Pons (tissue), 1 donor: ENCODE data around the gene SYNJ2.
A peak's percentile ranks its signal among the peaks of the same experiment; 100 is the strongest.

Experiments used
- DNase-seq: peaks from one replicate; pipeline ENCODE4 v3.0.0-alpha.2; 2016; ENCODE audit warnings: low spot score

SYNJ2 gene

DNA sequence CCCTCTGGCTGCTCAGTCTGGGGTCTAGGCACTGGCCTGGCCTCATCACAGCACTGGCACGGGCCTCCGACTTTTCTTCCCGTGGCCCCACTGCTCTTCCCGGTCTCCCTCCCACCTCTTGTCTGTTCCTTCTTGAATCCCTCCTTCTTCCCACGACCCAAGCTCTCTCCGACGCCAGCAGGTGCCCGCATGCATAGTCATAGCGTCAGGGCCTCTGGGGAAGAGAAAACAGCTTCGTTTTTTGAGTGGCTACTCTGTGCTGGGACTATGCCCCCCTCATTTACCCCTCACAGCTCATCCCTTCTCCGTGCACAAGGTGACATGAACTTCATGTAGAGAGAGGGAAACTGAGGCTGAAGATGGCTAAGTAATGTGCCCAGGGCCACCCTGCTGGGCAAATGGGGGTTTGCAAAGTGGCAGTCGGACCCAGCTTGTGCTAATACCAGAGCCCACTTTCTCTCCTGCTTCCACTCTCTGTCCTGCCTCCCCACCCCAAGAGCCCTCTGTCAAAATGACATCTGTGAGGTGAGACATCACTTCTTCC is 59.2 kb downstream of the SYNJ2 start:
- DNase-seq, result no peak

DNA sequence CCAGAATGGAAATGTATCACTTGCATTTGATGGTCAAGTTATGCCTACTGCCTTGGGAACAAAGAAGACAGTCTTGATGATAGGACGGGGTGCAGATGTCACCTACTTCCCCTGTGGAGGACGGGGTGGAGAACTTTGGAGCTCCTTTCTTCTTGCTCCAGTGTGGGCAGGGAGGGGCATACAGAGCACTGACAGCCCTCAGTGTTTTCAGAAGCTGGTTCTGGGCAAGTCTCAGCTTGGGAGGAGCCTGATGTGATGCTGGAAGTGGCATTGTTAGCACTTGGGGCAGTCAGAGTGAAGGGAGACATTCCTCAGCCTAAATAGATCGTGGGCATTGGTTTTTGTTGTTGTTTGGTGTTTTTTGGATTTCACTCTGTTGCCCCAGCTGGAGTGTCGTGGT is 59.7 kb downstream of the SYNJ2 start:
- DNase-seq, result peak; percentile 80

DNA sequence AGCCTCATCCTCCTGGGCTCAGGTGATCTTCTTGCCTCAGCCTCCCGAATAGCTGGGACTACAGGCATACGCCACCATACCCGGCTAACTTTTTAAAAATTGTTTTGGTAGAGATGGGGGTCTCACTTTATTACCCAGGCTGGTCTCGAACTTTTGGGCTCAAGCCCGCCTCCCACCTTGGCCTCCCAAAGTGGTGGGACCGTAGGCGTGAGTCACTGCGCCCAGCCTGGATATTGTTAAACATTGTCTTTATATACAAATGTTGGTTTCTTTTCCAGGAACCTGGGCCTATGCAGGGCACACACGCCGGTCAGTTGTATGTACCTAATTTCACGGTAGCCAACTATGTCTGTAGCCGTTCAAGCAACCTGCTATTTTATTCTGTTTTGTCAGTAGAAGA is 60.1 kb downstream of the SYNJ2 start:
- no peak for DNase-seq

DNA sequence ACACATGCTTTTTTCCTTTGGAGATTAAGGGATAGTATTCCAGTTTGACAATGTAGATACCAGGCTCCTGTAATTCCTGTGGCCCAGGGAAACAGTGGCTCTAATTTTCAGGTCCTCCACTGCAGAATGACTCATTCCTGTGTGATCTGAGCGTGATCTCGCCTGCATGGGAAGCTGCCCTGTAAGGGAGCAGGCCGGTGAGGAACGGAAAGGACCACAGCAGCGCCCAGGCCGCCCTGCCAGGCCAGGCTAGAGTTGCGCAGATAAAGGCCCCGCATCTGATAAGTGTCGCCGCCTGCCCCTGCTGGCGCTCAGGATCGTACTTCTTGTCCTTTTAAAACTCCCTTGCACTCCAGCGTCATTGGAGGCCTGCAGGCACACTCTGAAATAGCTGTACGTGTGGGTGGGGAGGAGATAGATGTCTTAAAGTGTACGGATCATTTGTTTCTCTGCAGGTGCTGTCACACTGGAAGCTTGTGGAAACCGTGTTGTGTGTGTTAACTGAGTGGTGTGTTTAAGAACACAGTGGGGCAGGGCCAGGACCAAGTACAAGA is 60.7 kb downstream of the SYNJ2 start:
- DNase-seq, result no peak

DNA sequence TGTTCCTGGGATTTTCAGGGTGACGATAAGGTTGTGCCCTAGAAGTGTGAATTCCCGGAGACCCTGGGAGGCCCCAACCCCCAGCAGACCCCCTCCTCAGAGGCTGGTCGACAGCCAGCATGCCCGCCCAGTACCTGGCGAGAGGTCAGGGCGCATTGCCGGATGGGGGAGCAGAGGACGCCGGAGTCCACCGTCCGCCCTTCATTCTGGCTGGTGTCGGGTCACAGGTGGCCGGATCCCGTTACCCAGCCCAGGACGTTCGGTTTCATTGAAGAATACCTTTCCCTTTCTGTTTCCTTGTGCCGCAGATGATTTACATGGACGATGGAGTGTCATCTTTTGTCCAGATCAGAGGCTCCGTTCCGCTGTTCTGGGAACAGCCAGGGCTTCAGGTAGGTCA is 61.3 kb downstream of the SYNJ2 start:
- DNase-seq, result no peak

DNA sequence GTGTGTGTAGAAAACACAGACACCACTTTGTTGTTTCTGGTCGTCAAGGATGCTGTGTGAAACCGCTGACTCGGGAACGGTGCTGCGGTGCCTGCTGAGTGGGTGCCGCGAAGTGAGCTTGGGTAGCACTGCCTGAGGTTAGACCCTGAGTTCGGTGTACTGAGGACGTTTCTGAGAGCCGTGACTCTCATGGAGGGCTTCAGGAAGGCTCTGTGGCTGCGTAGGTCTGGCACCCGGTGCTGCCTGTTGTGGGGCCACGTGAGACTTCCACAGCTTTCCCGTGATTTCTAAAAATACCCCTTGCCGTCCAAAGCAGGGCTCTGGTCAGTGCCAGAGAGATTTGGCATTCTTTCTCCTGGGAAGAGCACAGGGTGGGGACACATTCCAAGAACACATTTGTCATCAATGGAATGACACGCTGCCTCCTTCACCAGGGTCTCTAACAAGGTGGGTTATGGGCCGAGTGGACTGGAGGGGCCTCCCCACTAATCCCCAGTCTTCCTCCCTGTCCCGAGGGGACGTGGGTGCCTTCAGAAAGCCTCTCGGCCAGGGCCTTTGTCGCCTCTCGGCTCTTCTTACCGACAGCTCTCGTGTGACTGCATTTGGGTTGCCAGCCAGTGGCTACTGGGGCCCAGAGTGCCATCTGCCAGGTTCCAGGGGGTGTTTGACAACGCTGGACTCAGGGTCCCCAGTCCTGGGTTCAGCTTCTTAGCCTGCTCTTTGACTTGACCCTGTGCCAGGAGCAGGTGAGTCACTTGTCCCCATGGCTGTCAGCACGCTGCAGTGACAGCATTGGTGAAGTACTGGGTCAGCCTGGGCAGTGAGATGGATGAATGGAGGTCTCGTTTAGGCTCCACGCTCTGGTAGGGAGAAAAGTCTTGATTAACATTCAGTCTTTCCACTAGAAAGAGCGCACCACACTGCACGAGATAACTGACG is 62.2 kb downstream of the SYNJ2 start:
- no peak for DNase-seq

DNA sequence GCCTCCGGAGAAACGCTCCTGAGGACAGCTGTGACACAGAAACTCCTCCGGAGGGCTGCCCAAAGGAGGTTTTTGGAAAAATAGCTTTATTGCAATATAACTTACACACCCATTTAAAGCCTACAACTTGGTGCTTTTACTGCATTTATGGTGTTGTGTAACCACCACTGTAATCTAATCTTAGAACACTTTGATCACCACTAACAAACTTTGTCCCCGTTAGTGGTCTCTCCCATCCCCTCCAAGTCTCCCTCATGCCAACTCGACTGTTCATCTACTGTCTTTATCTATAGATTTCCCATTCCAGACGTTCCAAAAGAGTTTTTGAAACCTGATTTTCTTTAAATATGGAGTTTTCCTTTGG is 62.8 kb downstream of the SYNJ2 start:
- no peak for DNase-seq

DNA sequence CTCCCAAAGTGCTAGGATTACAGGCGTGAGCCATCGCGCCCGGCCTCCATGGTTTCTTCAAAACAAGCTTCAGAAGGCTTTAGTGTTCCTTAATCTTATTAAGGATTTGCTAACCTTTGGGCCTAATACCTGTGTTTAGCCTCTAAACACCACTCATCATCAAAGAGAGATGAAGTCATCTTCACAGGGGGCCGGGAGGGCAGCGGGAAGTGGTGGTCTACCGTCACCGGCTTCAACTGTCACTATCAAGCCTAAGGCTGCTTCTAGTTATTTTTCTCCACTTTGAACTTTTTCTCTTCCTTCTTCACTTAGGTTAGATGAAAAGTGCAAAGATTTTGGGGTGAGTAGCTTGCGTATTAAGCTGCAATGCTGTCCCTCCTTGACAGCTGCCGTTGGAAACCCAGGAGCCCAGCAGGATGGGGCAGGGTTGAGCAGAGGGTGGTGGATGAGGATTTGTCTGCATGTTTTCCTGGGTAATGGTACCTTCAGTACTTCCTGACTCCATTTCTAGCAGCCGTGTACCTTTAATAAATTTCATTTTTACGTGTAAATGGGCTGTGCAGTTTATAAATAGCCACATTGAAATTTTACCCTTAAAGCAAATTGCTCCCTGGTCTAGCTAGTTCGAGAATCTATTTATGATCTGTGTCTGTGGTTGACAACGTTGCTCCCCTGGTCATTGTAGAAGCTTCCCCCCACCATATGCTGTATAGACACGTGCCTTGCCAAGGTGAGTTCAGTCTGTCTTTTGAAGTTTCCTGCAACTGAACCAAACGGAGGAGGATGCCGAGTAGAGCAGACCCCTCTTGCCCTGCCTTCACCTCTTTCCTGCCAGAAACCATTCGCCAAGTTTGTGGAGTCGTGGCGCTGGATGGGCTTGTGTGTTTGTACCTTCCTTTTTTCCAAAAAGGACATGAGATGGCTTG is 64.8 kb downstream of the SYNJ2 start:
- DNase-seq, result no peak

DNA sequence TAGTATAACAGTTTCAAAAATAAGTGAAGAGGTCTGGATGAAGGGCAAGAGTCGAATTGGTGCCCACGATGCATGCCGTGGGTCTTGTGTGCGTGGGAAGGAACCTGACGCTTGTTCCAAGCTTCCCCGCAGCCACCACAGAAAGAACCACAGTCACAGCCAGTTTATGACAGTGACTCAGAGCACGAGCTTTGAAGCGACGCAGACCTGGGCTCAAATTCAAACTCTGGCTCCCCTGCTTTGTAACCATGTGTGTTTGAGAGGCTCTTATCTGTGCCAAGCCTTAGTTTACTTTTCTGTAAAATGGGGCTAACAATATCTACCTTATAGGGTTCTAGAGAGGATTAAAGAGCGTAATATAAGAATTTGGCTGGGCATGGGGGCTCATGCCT is 65.5 kb downstream of the SYNJ2 start:
- DNase-seq, result no peak

DNA sequence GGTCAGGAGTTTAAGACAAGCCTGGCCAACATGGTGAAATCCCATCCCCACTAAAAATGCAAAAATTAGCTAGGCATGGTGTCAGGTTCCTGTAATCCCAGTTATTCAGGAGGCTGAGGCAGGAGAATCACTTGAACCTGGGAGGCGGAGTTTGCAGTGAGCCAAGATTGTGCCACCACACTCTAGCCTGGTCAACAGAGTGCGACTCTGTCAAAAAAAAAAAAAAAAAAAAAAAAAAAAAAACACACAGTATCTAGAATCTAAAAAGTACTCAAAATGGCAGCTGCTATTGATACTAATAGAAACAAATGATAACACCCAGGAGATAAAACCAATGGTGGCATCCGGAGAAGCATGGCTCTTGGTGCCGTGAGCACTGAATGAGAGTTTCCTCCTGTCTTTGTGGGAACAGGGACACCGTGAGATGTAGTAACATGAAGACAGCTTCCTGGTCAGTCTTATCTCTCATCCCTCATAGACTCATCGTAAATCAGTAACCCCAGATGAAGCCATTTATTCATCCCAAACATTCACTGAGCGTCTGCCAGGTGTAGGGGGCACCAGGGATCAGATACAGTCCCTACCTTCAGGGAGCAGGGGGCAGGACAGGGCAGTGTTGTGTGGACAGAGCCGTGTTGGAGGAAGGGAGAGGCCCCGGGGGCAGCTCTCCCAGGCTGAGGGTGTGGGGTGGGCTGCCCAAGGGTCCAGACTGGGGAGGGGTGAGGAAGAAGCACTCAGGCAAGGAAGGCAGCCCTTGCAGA is 66.1 kb downstream of the SYNJ2 start:
- no peak for DNase-seq

DNA sequence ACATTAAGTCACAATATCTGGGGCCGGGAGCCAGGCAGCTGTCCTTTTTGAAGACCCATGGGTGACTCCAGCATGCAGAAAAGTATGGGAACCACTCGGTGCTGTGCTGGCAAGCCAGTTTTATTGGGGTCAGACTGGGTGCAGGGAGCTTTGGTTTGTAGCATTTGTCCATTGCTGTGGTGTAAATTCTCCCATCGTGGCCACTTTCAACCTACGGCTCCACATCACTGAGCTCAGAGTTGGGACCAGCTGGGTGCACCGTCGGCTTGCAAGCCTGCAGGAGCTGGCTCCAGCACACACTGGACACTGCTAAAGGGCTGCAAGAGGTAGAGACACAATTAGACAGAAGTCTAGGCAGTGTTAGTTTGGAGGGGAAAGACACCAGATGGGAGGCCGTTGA is 66.9 kb downstream of the SYNJ2 start:
- DNase-seq, result no peak

DNA sequence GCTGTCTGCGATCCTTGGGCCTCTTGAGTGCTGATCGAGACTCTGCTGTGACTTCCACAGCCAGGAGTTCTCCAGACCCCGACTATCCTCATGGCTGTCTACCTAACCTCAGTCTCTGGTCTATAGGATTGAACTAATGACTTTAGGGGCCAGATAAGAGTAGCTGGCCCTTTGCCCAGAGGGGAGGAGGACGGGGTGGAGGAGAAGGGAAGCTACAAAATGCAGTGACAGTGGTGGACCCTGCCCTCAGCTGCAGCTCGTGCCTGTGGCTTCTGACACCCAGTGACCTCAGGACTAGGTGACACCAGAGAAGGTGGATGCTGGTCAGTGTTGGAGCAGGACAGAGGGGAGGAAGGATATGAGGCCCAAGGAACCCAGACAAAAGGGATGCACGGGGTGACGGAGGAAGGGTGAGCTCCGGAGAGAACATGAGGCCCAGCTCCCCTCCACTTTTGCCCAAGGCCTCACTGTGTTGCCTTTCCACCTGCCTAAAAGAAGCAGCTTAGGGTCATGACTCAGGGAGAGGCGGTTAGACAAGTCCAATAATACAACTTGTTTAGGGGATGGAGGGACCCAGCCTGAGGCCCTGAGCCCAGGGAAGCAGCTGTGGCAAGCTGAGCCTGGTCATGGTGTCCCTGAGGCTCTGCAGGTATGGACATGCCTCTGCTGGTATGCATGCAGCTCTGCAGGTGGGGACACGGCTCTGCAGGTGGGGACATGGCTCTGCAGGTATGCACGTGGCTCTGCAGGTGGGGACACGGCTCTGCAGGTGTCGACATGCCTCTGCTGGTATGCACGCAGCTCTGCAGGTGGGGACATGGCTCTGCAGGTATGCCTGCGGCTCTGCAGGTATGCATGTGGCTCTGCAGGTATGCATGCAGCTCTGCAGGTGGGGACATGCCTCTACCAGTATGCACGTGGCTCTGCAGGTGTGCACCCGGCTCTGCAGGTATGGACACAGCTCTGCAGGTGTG is 67.7 kb downstream of the SYNJ2 start:
- DNase-seq, result no peak

DNA sequence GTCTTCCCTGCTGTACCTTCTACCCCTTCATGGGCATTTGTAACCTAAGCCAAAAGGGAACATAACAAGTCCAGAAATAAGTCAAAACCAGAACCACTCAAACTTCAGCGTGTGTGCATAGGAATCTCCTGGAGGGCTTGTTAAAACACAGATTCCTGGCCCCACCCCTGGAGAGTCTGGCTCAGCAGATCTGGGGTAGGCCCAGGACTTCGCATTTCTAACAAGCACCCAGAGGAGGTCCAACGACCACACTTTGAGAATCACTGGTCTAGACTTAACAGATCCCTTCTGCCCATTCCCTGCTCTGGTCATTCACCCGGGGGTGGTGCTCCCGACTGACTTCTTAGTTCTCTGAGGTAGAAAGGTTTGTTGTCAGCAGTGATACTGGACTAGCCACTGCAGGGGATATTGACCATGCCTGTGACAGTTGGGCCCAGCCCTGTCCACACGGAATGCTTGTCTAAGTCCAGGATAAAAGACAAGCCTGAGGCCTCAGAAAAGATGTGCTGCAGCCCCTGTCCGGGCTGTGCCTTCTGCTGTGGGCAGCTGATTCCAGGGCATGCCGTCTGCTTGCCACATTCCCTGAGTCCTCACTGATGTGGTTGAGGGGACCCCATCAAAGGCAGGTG is 68.6 kb downstream of the SYNJ2 start:
- no peak for DNase-seq

DNA sequence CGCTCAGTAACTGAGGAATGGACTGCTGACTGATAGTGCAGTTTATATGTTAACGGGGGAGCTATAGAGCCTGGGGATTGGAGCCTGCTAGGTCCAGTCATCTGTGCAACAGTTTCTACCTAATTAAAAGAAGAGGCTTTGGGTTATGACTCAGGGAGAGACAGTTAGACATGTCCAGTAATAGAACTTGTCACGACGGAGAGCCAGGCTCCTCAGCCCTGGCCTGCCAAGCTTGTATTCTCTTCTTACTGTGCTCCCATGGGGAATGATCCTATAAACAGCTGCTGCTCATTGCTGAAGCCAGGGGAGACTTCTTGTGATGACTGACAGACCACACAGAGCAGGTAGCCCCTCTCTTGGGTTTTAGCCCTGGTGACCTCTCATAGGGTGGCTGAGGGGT is 69.3 kb downstream of the SYNJ2 start:
- no peak for DNase-seq

DNA sequence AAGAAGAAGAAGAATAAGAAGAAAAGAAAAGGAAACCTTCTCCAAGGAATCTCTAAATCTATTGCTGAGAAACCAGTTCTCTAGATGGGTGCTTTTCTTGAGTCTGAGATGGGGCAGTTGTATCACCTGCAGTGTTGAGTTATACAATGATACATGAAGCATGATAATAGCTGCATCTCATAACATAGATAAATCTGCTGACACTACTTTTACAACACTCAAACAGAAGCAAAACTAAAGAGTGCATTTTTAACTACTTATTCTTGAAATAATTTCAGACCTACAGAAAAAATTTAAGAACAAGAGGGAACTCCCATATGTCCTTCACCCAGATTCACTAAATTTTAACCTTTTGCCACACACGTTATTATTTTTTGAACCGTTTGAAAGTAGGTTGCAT is 70.3 kb downstream of the SYNJ2 start:
- DNase-seq, result no peak

DNA sequence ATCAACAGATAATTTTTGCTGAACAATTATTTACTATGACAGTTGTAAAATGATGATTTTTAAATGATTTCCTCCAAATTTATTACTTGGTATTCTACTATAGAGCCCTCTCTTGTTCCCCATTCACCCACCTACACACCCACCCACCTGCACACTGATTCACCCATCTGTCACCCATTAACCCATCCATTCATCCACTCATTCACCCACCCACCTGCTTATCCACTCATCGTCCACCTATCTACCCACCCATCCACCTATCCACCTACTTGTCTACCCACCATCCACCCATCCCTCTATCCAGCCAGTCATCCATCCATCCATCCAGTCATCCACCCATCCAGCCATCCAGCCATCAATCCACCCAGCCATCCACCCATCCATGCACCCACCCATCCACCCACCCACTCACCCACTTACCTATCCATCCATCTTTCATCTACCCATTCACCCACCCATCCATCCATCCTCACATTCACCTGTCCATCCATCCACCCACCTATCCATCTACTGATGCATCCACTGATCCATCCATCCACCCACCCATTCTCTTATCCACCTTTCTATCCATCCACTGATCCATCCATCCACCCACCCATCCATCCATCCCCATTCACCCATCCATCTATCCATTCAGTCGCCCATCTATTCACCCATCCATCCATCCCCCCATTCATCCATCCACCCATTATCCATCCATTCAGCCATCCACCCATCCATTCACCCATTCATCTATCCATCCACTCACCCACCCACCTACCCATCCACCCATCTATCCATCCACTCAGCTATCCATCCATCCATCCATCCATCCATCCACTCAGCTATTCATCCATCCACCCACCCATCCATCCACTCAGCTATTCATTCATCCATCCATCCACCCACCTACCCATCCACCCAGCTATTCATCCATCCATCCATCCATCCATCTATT is 72.0 kb downstream of the SYNJ2 start:
- no peak for DNase-seq

DNA sequence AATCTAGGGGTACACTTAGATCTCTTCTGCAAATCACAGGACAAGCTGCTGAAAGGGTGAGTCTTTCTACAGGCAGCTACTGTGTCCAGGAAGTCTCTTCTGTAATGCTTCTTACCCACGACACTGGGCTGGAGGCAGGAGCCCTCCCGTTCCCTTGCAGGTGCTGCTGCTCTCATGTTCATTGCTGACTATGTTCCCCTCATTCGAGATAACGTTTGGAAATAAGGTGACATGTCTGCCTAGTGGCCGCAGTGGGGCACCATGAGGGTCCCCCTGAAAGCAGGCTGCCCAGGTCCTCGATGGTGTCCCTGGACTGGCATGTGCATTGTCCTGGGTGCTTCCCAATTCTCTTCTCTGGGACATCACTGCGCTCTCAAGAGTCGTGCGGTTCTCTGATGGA is 74.7 kb downstream of the SYNJ2 start:
- DNase-seq, result no peak

DNA sequence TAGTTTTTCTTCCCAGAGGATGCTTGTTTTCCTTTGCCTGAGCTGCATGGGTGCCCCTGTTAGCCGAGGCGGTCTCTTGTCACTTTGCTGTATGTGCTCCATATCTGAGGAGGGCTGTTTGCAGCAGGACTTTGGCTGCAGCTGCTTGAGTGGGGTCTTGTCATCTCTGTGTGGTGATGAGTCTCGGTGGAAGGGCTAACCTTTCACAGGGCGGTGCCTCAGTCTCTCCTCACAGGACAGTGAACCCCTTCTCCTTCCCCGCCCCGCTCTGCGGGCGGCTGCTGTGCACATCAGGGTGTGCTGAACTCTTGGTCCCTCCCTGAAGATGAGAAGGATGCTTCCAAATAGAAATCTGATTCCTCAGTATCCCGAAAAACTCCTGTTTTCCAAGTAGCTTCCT is 75.1 kb downstream of the SYNJ2 start:
- DNase-seq, result no peak
